GM10266 (cell line): ENCODE data around the gene CDH4.
"Not testable (repeated sequence)": the region's sequence is repeated elsewhere in the genome, so short reads cannot be mapped to it uniquely, and the experiment has no call there.

Experiments
- DNase-seq: peaks from one replicate; pipeline ENCODE4 v3.0.0; 2012; ENCODE audit errors: extremely low spot score
- TF ChIP-seq, protein P1 (sequence below): IDR thresholded peaks from 2 replicates; pipeline ENCODE4 v1.5.1; 2012; ENCODE audit warnings: mild to moderate bottlenecking, low read depth; ENCODE audit not compliant: control insufficient read depth, insufficient read depth; ENCODE audit errors: missing control alignments

CDH4 gene

DNA sequence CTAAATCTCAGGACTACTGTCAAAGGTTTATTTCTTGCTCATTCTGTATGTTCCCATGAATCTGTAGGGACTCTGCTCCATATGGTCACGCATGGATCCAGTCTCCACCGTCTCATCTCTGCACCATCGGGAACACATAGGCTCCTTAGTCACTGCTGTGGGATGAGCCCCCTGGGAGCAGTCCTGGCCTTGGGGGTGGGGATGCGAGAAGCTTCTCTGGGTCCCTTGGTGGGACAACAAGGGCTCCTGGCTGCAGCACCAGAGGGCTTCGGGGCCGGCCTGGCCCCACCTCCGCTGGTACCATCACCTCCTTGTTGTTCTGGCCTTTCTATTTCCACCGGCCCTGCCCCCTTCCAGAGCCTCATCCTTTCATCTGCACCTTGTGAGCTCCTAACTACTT is 148.4 kb downstream of the CDH4 start:
- TF ChIP-seq, protein P1, sequence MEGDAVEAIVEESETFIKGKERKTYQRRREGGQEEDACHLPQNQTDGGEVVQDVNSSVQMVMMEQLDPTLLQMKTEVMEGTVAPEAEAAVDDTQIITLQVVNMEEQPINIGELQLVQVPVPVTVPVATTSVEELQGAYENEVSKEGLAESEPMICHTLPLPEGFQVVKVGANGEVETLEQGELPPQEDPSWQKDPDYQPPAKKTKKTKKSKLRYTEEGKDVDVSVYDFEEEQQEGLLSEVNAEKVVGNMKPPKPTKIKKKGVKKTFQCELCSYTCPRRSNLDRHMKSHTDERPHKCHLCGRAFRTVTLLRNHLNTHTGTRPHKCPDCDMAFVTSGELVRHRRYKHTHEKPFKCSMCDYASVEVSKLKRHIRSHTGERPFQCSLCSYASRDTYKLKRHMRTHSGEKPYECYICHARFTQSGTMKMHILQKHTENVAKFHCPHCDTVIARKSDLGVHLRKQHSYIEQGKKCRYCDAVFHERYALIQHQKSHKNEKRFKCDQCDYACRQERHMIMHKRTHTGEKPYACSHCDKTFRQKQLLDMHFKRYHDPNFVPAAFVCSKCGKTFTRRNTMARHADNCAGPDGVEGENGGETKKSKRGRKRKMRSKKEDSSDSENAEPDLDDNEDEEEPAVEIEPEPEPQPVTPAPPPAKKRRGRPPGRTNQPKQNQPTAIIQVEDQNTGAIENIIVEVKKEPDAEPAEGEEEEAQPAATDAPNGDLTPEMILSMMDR, result no peak
- DNase-seq, result no peak

DNA sequence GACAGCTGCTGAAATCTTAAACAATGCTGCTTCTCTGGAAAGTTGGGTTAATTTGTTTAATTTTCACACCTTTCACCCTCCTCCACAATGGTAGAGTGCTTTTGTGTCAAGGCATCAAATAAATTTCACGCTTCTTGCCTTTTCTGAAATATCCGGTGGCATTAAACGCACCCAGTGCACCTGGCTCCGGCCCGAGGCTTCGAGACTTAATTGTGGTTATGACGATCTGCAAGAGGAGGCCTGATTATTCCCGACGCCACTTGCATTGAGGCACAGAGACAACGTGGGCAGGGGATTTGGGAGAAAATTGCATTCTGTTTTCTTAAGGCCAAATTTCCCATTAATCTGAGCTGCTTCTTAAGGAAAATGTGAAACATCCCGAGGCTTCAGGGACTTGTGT is 152.2 kb downstream of the CDH4 start:
- TF ChIP-seq, protein P1, result no peak

DNA sequence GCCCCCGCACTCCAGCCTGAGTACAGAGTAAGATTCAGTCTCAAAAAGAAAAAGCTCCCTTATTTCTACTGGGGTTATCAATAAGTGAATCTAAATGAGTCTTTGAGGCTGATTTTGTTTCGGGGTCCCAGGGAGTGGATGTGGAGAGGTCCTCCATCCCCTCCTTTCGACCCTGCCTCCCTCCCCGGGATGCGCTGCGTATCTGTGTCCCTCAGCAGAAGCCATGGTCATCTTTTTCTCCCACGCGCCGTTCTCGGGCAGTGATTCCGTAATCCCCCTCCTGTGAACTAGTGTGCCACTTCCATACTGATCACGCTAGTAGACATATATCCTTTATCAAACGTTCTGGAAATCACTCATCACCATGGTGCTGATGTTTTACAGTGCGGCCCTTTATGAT is 152.9 kb downstream of the CDH4 start:
- DNase-seq, result no peak
- TF ChIP-seq, protein P1, result no peak

More for the DNA sequence above, 152.2 kb downstream of the CDH4 start:
- DNase-seq, result no peak

DNA sequence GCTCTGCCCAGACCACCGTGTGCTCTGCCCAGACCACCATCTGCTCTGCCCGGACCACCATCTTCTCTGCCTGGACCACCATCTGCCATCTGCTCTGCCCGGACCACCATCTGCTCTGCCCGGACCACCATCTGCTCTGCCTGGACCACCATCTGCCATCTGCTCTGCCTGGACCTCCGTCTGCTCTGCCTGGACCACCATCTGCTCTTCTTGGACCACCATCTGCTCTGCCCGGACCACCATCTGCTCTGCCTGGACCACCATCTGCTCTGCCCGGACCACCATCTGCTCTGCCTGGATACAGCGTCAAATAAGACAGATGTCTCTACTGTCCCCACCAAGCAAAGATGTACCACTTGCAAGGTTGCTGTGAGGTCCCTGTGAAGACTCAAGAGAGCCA is 154.7 kb downstream of the CDH4 start:
- not testable (repeated sequence) for DNase-seq

- no peak for DNase-seq
- TF ChIP-seq, protein P1, result no peak
Observed at GRCh38 chr20:61407561-61407960, 155.5 kb downstream of the CDH4 start.

GRCh38 chr20:61408951-61409740 is 157.1 kb downstream of the CDH4 start:
- TF ChIP-seq, protein P1, result no peak
- DNase-seq, result no peak

- TF ChIP-seq, protein P1, result no peak
- DNase-seq, result no peak
Observed at GRCh38 chr20:61411743-61412142, 159.7 kb downstream of the CDH4 start.
